CD4-positive, CD25-positive, alpha-beta regulatory T cell (primary cell): ENCODE results near the gene BRD3OS. TPM values are rescaled to one million over a fixed set of nuclear protein-coding genes. Genes with fewer than 3 reads are reported as not detected.

Experiments
- ATAC-seq, 2 donors: fragments of 150-1000 bp; cut with Tn5 transposase; one replicate each; pipeline ENCODE4 v1.10.0; 2021; ENCODE audit warnings: low read depth in 2 of 2, moderate number of reproducible peaks in 2 of 2, moderate library complexity in 1 of 2
- DNase-seq, 3 donors: peaks; one replicate each; pipeline versions ENCODE4 v3.0.0 to v3.0.0-alpha.2; 2012 to 2022; ENCODE audit warnings: mixed read lengths in 1 of 3
- H3K27ac ChIP-seq: one replicate; pipeline ENCODE4 v1.7.0; 2013; ENCODE audit warnings: mild to moderate bottlenecking, low read length; ENCODE audit not compliant: insufficient read depth, poor library complexity, severe bottlenecking
- H3K27me3 ChIP-seq: one replicate; pipeline ENCODE4 v1.7.0; 2013; ENCODE audit warnings: low read length; ENCODE audit not compliant: control insufficient read depth, insufficient read depth
- H3K36me3 ChIP-seq: one replicate; pipeline ENCODE4 v1.7.0; 2013; ENCODE audit warnings: mild to moderate bottlenecking, low read length, moderate library complexity; ENCODE audit not compliant: control insufficient read depth, insufficient read depth
- H3K4me1 ChIP-seq: 2 replicates; pipeline ENCODE4 v1.7.0; 2013; ENCODE audit warnings: mild to moderate bottlenecking, low read length; ENCODE audit not compliant: insufficient read depth, control insufficient read depth, poor library complexity, severe bottlenecking
- H3K4me3 ChIP-seq: one replicate; pipeline ENCODE4 v1.7.0; 2013; ENCODE audit warnings: low read depth, mild to moderate bottlenecking, low read length, moderate library complexity
- H3K9me3 ChIP-seq, 2 experiments: 1 replicate in 1 of 2; 2 replicates in 1 of 2; pipeline ENCODE4 v1.7.0; 2013; ENCODE audit warnings: low read length in 2 of 2, mild to moderate bottlenecking in 1 of 2, moderate library complexity in 1 of 2; ENCODE audit not compliant: control insufficient read depth in 2 of 2
- H3K27ac Mint-ChIP-seq, 3 donors: one replicate each; pipeline ENCODE4 v1.8.0; 2020 to 2022; ENCODE audit warnings: mild to moderate bottlenecking in 3 of 3, mixed read lengths in 3 of 3, moderate library complexity in 2 of 3
- H3K27me3 Mint-ChIP-seq: one replicate; pipeline ENCODE4 v1.8.0; 2022; ENCODE audit warnings: mild to moderate bottlenecking, mixed read lengths
- H3K36me3 Mint-ChIP-seq: one replicate; pipeline ENCODE4 v1.8.0; 2020; ENCODE audit warnings: mixed read lengths
- H3K4me1 Mint-ChIP-seq, 4 donors: one replicate each; pipeline ENCODE4 v1.8.0; 2020 to 2022; ENCODE audit warnings: mixed read lengths in 4 of 4, mild to moderate bottlenecking in 1 of 4
- H3K4me3 Mint-ChIP-seq, 4 donors: one replicate each; pipeline ENCODE4 v1.8.0; 2020 to 2022; ENCODE audit warnings: mild to moderate bottlenecking in 4 of 4, mixed read lengths in 4 of 4, moderate library complexity in 3 of 4
- H3K9me3 Mint-ChIP-seq, 7 donors: one replicate each; pipeline ENCODE4 v1.8.0; 2020 to 2022; ENCODE audit warnings: mixed read lengths in 7 of 7, mild to moderate bottlenecking in 3 of 7, moderate library complexity in 2 of 7
- polyA plus RNA-seq, 4 donors: library from polyadenylated mRNA; unstranded; fragments of 300-500 nt; fragmentation: Illumina TruSeq; gene quantifications; one replicate each; pipeline ENCODE4 v1.2.3, GENCODE V29; 2021
- total RNA-seq: library from RNA; stranded (reverse); gene quantifications from one replicate; pipeline ENCODE4 v1.2.3, GENCODE V29; 2022

Gene BRD3OS
- total and polyA plus RNA-seq, 5 donors from 2014 or later, result 4.6 to 20.6 (median 16.8) TPM

DNA sequence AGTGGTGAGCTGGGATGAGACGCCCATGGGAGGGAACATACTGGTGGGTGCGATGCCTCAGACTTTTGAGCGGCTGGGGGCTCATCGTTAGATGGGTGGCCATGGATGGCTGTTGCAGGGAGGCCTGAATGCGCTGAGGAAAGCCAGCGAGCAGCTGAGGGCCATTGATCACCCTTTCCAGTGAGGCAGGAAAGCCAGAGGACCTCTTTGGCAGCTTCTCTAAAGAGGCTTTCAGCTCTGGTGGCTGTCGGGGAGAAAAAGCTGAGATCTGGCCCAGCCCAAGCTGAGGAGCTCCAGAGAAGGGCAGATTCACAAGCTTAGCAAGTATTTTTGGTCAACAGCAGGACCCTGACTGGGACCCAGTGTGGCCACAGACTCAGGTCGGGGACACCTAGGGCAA, 19.9 kb upstream of the BRD3OS start:
- Histone ChIP-seq H3K9me3 (no peaks in the 10 kb centered on the region), H3K27ac (no peak overlapping the region), H3K27me3 (no peaks in the 10 kb centered on the region), H3K4me1 (no peaks in the 10 kb centered on the region), H3K4me3 (no peak overlapping the region), H3K36me3 (no peaks in the 10 kb centered on the region)
- Mint-ChIP-seq H3K9me3 (peaks cover 0 to 5% (median 0%) of the 10 kb centered on the region in 7 donors), H3K27ac (no peak overlapping the region), H3K4me1 (no peaks in the 10 kb centered on the region), H3K4me3 (no peak overlapping the region), H3K27me3 (peaks cover 5% of the 10 kb centered on the region), H3K36me3 (no peaks in the 10 kb centered on the region)
- ATAC-seq, result no peak
- no peak for DNase-seq

DNA sequence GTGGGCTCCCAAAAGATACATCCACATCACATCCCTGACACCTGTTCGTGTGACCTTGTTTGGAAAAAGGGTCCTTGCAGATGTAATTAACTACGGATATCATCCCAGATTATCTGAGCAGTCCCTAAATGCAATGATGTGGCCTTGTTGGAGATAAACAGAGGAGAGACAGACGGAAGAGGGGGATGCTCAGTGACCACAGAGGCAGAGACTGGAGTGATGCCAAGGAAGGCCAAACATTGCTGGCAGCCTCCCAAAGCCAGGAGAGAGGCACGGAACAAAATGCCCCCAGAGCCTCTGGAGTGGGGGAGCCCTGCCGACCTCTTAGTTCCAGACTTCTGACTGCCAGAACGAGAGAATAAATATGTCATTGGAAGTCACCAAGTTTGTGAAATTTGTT, 18.1 kb upstream of the BRD3OS start:
- H3K27me3 ChIP-seq, result no peaks in the 10 kb centered on the region
- Mint-ChIP-seq H3K27ac (no peak overlapping the region), H3K9me3 (peaks cover 0 to 8% (median 0%) of the 10 kb centered on the region in 7 donors), H3K36me3 (no peaks in the 10 kb centered on the region), H3K27me3 (peaks cover 5% of the 10 kb centered on the region), H3K4me3 (no peak overlapping the region), H3K4me1 (no peaks in the 10 kb centered on the region)
- H3K4me3 ChIP-seq, result no peak overlapping the region
- no peaks in the 10 kb centered on the region for H3K36me3 ChIP-seq
- ATAC-seq (no peak), DNase-seq (no peak)
- no peak overlapping the region for H3K27ac ChIP-seq
- no peaks in the 10 kb centered on the region for H3K9me3 ChIP-seq
- H3K4me1 ChIP-seq, result no peaks in the 10 kb centered on the region

DNA sequence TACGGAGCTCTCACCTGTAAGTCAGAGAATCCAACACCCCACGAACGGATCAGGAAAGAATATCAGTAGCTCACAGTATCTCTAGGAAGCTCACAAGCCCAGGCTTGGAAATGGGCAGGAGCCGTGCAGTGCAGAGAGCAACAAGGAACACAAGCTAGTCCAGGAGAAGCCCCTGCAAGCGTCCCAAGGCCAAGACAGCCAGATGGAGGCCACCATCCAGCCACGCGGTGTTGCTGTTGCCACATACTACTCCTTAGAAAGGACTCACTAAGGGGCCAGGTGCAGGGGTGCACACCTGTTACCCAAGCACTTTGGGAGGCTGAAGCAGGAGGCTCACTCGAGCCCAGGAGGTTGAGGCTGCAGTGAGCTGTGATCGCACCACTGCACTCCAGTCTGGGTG, 17.7 kb upstream of the BRD3OS start:
- Mint-ChIP-seq H3K4me1 (no peaks in the 10 kb centered on the region), H3K36me3 (no peaks in the 10 kb centered on the region), H3K9me3 (peaks cover 0 to 8% (median 0%) of the 10 kb centered on the region in 7 donors), H3K4me3 (no peak overlapping the region), H3K27ac (no peak overlapping the region), H3K27me3 (peaks cover 5% of the 10 kb centered on the region)
- ATAC-seq (no peak), DNase-seq (no peak)
- Histone ChIP-seq H3K27ac (no peak overlapping the region), H3K27me3 (no peaks in the 10 kb centered on the region), H3K4me3 (no peak overlapping the region), H3K4me1 (no peaks in the 10 kb centered on the region), H3K9me3 (no peaks in the 10 kb centered on the region), H3K36me3 (no peaks in the 10 kb centered on the region)

DNA sequence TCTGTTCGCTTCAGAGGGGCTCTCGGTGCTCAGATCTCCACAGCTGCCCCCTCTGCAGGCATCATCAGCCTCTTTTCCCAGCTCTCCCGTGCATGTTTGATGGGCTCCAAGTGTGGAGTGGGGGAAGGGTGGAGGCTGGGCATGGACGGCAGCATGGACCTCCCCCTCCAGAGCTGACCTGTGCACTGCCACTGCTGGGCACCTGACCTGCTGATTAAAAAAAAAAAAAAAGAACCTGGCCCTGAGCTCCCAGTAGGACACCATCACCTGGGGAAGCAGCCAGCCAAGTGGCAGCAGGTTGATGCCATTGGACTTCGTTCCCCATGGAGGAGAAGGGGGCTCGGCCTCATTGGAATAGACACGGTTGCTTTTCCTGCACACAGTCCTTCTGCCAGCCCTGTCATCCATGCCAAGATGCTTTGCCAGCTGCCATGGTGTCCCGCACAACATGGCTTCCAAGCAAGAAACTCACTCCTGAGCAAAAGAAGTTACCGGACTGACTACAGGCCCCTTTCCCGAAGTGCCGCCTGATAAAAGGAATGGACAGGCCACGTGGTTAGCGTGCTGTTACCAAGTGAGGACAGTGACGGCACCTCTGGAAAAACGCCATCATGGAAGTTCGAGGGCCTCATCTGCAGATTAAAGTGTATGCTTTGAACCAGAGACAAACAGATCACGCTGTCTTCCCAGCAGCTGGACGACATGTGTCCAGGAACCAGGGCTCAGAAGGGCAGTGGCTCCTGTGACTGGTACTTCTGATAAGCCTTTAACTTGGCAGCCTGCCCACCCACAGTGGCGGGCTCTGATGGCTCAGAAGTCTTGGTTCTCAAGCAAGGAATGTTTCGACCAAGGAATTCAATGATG, 14.7 kb upstream of the BRD3OS start:
- H3K27me3 ChIP-seq, result no peaks in the 10 kb centered on the region
- Mint-ChIP-seq H3K36me3 (no peaks in the 10 kb centered on the region), H3K4me1 (no peaks in the 10 kb centered on the region), H3K4me3 (no peak overlapping the region), H3K27me3 (no peaks in the 10 kb centered on the region), H3K27ac (no peak overlapping the region), H3K9me3 (peaks cover 0 to 8% (median 0%) of the 10 kb centered on the region in 7 donors)
- ATAC-seq (no peak), DNase-seq (no peak)
- no peaks in the 10 kb centered on the region for H3K4me1 ChIP-seq
- H3K9me3 ChIP-seq, result no peaks in the 10 kb centered on the region
- no peak overlapping the region for H3K4me3 ChIP-seq
- no peak overlapping the region for H3K27ac ChIP-seq
- H3K36me3 ChIP-seq, result no peaks in the 10 kb centered on the region

DNA sequence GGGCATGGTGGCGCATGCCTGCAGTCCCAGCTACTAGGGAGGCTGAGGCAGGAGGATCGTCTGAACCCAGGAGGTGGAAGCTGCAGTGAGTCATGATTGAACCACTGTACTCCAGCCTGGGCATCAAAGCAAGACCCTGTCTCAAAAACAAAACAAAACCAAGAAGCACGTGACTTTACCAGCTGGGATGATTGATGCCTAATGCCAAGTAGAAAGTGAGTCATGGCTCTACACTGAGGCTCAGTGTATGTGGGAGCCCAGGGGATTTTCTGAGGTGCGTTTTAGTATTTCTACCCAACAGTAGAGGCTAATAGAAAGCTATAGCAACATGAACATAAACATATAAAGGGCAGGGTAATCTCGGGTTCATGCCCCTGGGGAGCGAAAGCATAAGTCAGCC, 13.9 kb upstream of the BRD3OS start:
- H3K36me3 Mint-ChIP-seq, result no peaks in the 10 kb centered on the region
- Histone ChIP-seq H3K27me3 (no peaks in the 10 kb centered on the region), H3K4me3 (no peak overlapping the region), H3K9me3 (no peaks in the 10 kb centered on the region), H3K4me1 (no peaks in the 10 kb centered on the region), H3K36me3 (no peaks in the 10 kb centered on the region), H3K27ac (no peak overlapping the region)
- H3K4me1 Mint-ChIP-seq, result no peaks in the 10 kb centered on the region
- no peak for ATAC-seq
- no peaks in the 10 kb centered on the region for H3K27me3 Mint-ChIP-seq
- no peak overlapping the region for H3K27ac Mint-ChIP-seq
- DNase-seq, result no peak
- H3K9me3 Mint-ChIP-seq, result peaks cover 0 to 8% (median 0%) of the 10 kb centered on the region in 7 donors
- no peak overlapping the region for H3K4me3 Mint-ChIP-seq

DNA sequence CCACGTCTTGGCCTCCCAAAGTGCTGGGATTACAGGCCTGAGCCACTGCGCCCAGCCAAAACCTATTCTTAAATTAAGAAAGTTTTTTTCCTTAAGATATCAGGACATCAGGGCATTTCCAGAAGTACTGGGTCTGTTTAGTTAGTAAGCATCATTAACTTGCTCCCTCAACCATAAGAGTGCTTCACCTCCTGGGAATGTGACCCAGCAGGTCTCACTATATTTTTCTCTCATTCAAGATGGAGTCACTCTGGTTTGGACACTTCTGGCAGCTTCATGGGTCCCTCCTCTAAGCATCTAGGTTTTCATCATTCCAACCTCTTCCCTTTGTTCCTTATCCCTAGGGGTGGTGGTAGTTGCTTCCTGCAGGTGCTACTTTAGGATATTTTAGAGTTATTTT, 10.3 kb upstream of the BRD3OS start:
- Histone ChIP-seq H3K4me1 (no peaks in the 10 kb centered on the region), H3K4me3 (no peak overlapping the region), H3K9me3 (no peaks in the 10 kb centered on the region), H3K27me3 (no peaks in the 10 kb centered on the region), H3K36me3 (no peaks in the 10 kb centered on the region), H3K27ac (no peak overlapping the region)
- no peaks in the 10 kb centered on the region for H3K36me3 Mint-ChIP-seq
- DNase-seq, result no peak
- peaks cover 0 to 3% (median 0%) of the 10 kb centered on the region in 7 donors for H3K9me3 Mint-ChIP-seq
- H3K27ac Mint-ChIP-seq, result no peak overlapping the region
- no peak for ATAC-seq
- no peaks in the 10 kb centered on the region for H3K4me1 Mint-ChIP-seq
- no peaks in the 10 kb centered on the region for H3K27me3 Mint-ChIP-seq
- no peak overlapping the region for H3K4me3 Mint-ChIP-seq

DNA sequence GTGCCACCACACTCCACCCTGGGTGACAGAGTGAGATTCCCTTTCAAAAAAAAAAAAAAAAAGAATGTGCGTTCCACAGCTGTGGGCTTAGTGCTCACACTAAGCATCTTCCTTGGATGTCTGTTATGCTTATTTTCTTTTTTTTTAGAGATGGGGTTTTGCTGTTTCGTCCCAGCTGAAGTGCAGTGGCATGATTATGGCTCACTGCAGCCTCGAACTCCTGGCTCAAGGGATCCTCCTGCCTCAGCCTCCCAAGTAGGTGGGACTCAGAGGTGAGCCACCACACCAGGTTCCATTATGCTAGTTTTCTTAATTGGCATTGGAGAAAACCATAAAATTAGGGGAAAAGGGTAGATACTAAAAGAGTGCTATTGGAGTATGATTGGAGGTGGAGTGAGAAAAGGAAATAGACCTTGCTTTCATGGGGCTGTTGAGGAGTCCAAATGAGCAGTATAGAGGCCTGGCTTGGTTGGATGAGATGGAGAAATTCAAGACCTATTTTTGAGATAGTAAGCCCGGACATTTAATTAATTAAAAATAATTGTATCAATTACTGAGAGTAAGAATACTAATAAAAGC, 978 bp upstream of the BRD3OS start:
- no peak overlapping the region for H3K27ac ChIP-seq
- H3K4me1 ChIP-seq, result peaks cover 12% of the 10 kb centered on the region
- no peaks in the 10 kb centered on the region for H3K27me3 Mint-ChIP-seq
- H3K4me3 Mint-ChIP-seq, result peak overlapping the region; percentile 55 to 85 (median 82)
- no peaks in the 10 kb centered on the region for H3K9me3 ChIP-seq
- H3K4me1 Mint-ChIP-seq, result peaks cover 2 to 24% (median 8%) of the 10 kb centered on the region in 4 donors
- DNase-seq, result peak in 1 of 3 donors; percentile 6
- H3K27ac Mint-ChIP-seq, result peak overlapping the region; percentile 49 to 67 (median 52)
- ATAC-seq, result no peak
- H3K27me3 ChIP-seq, result no peaks in the 10 kb centered on the region
- H3K4me3 ChIP-seq, result peak overlapping the region; percentile 37
- H3K9me3 Mint-ChIP-seq, result no peaks in the 10 kb centered on the region
- no peaks in the 10 kb centered on the region for H3K36me3 Mint-ChIP-seq
- H3K36me3 ChIP-seq, result no peaks in the 10 kb centered on the region
